GM12878 (cell line): ENCODE data around the gene SLC9A3. TPM values are rescaled to one million over a fixed set of nuclear protein-coding genes. Genes with fewer than 3 reads are reported as not detected.

Source experiments
- ATAC-seq: fragments of 200-7000 bp; cut with Tn5 transposase; 3 replicates; pipeline ENCODE4 v1.9.1; 2020; ENCODE audit warnings: mild to moderate bottlenecking, moderate library complexity
- BruUV-seq: library from RNA; stranded (reverse); fragments of 400-500 nt; replicated peaks from 2 replicates; lab custom pipeline; 2021; lab: Mats Ljungman, UMichigan
- CTCF ChIA-PET: fragments of 300-600 bp; sonication (Branson Sonifier 250); formaldehyde crosslinking; extraction: SDS; loops from one replicate; lab custom pipeline; 2021; ENCODE audit warnings: inconsistent platforms; lab: Yijun Ruan, JAX
- POLR2A ChIA-PET: fragments of 350-600 bp; formaldehyde crosslinking; extraction: SDS; loops from one replicate; lab custom pipeline; 2021; ENCODE audit warnings: inconsistent platforms; lab: Charles Lee
- RAD21 ChIA-PET: fragments of 300-600 bp; sonication (Branson Sonifier 250); formaldehyde crosslinking; loops from one replicate; lab custom pipeline; 2023; ENCODE audit warnings: antibody characterized with exemption; ENCODE audit not compliant: unreplicated experiment; lab: Charles Lee
- SMC1A ChIA-PET: fragments of 300-600 bp; sonication (Branson Sonifier 250); formaldehyde crosslinking; loops from one replicate; lab custom pipeline; 2023; ENCODE audit not compliant: unreplicated experiment, uncharacterized antibody; lab: Charles Lee
- DNase-seq: peaks from one replicate; pipeline ENCODE4 v3.0.0-alpha.2; 2011; ENCODE audit warnings: low read depth, low spot score
- FAIRE-seq: peaks from 3 replicates; lab custom pipeline; 2011; peaks lifted over from hg19 to GRCh38; lab: Jason Lieb, UNC
- H2AFZ ChIP-seq: 2 replicates; pipeline ENCODE4 v1.6.0; 2011; ENCODE audit warnings: low read depth, low read length, control low read depth; ENCODE audit not compliant: control insufficient read depth
- H3K27ac ChIP-seq: 2 replicates; pipeline ENCODE4 v1.5.1; 2011; ENCODE audit warnings: control low read depth; ENCODE audit not compliant: control insufficient read depth, insufficient read depth
- H3K27me3 ChIP-seq, 2 experiments: replicated peaks in 1 of 2; 2 replicates each; pipeline versions ENCODE4 v1.6.0 to v1.6.1; 2011; ENCODE audit warnings: low read length in 1 of 2; ENCODE audit not compliant: control insufficient read depth in 2 of 2, insufficient read depth in 2 of 2
- H3K36me3 ChIP-seq, 2 experiments: 2 replicates each; pipeline ENCODE4 v1.5.1; 2011; ENCODE audit warnings: low read length in 1 of 2; ENCODE audit not compliant: control insufficient read depth in 2 of 2, insufficient read depth in 2 of 2
- H3K4me1 ChIP-seq: 2 replicates; pipeline ENCODE4 v1.6.1; 2011; ENCODE audit warnings: mild to moderate bottlenecking, low read length, moderate library complexity, mixed read lengths; ENCODE audit not compliant: control insufficient read depth, insufficient read depth
- H3K4me2 ChIP-seq: 2 replicates; pipeline ENCODE4 v1.6.0; 2011; ENCODE audit warnings: control low read depth; ENCODE audit not compliant: control insufficient read depth, insufficient read depth
- H3K4me3 ChIP-seq: fragments of 200-600 bp; sonication (generic); 2 replicates; pipeline ENCODE4 v1.5.1; 2016
- H3K79me2 ChIP-seq: 2 replicates; pipeline ENCODE4 v1.6.0; 2011; ENCODE audit warnings: low read length; ENCODE audit not compliant: control insufficient read depth, insufficient read depth
- H3K9ac ChIP-seq: 2 replicates; pipeline ENCODE4 v1.8.0; 2011; ENCODE audit warnings: low read length, control low read depth, mixed read lengths; ENCODE audit not compliant: control insufficient read depth, insufficient read depth
- H3K9me3 ChIP-seq: replicated peaks from 3 replicates; pipeline ENCODE4 v1.5.1; 2011; ENCODE audit warnings: mild to moderate bottlenecking, low read length; ENCODE audit not compliant: control insufficient read depth, insufficient read depth
- H4K20me1 ChIP-seq: 2 replicates; pipeline ENCODE4 v1.6.0; 2011; ENCODE audit not compliant: control insufficient read depth, insufficient read depth
- BCLAF1 ChIP-seq: fragments of 450-650 bp; IDR thresholded peaks from 2 replicates; pipeline ENCODE4 v1.6.1; 2017; ENCODE audit warnings: antibody characterized with exemption, mild to moderate bottlenecking, moderate library complexity
- BHLHE40 ChIP-seq, 2 experiments: fragments of 450-650 bp in 1 of 2; IDR thresholded peaks; 2 replicates each; pipeline ENCODE4 v1.6.1; 2011 to 2017; ENCODE audit warnings: low read depth in 2 of 2, borderline replicate concordance in 1 of 2, improper control_type of control experiment in 1 of 2, low read length in 1 of 2, mild to moderate bottlenecking in 1 of 2
- CEBPB ChIP-seq, 2 experiments: fragments of 150-350 bp in 1 of 2; IDR thresholded peaks; 2 replicates each; pipeline ENCODE4 v1.6.1; 2012 to 2014; ENCODE audit warnings: low read depth in 2 of 2, low read length in 2 of 2, borderline replicate concordance in 1 of 2, inconsistent platforms in 1 of 2
- CHD2 ChIP-seq: IDR thresholded peaks from 2 replicates; pipeline ENCODE4 v1.6.1; 2011; ENCODE audit warnings: low read depth, low read length, improper control_type of control experiment, borderline replicate concordance
- GABPA ChIP-seq: IDR thresholded peaks from 2 replicates; pipeline ENCODE4 v1.6.1; 2014; ENCODE audit warnings: antibody characterized with exemption, low read depth, mild to moderate bottlenecking, inconsistent platforms
- HDAC6 ChIP-seq: fragments of 200-600 bp; sonication (generic); IDR thresholded peaks from one replicate; pipeline ENCODE4 v1.8.0; 2017; ENCODE audit warnings: antibody characterized with exemption; ENCODE audit not compliant: unreplicated experiment
- SMARCA5 ChIP-seq: fragments of 450-650 bp; IDR thresholded peaks from 2 replicates; pipeline ENCODE4 v1.6.1; 2017; ENCODE audit warnings: mild to moderate bottlenecking
- TARDBP ChIP-seq: IDR thresholded peaks from 2 replicates; pipeline ENCODE4 v1.6.1; 2016; ENCODE audit warnings: borderline replicate concordance
- ZBED1 ChIP-seq: IDR thresholded peaks from 2 replicates; pipeline ENCODE4 v1.6.1; 2016; ENCODE audit warnings: borderline replicate concordance
- WGBS: methylation state at CpG from one replicate; pipeline ENCODE4 v1.1.6; 2016; ENCODE audit warnings: low lambda C conversion rate; ENCODE audit not compliant: insufficient replicate concordance, insufficient coverage; ENCODE audit errors: missing lambda C conversion rate; 5-methylcytosine and 5-hydroxymethylcytosine counted together
- in situ Hi-C: fragments of 300-500 bp; cut with MboI; formaldehyde crosslinking; loops from 9 replicates; pipeline ENCODE4 v1.14.3; 2018; ENCODE audit warnings: mixed read lengths
- intact Hi-C: fragments of 100-400 bp; cut with micrococcal nuclease; formaldehyde crosslinking; loops from one replicate; pipeline ENCODE4 v1.14.2; 2022; ENCODE audit not compliant: unreplicated experiment
- polyA plus RNA-seq, 11 experiments: library from polyadenylated mRNA; depleted of rRNA in 4 of 11; unstranded in 6 of 11; stranded (reverse) in 5 of 11; fragments of >200 nt; fragmentation: Nextera tagmentation in 4 of 11; fragmentation: Illumina TruSeq in 1 of 11; extraction: Ambion mirVana in 4 of 11; extraction: Trizol in 1 of 11; gene quantifications; 1 replicate in 1 of 11; 2 replicates in 10 of 11; pipeline versions ENCODE4 v1.2.1 to v1.2.3, GENCODE V29; 2011 to 2016; ENCODE audit warnings: inconsistent platforms in 2 of 11, missing spikeins in 2 of 11, low read depth in 1 of 11
- total RNA-seq, 4 experiments: library from RNA; depleted of rRNA in 3 of 4; stranded (reverse); fragments of >200 nt in 3 of 4; fragmentation: Illumina TruSeq in 1 of 4; extraction: Trizol in 1 of 4; gene quantifications; 2 replicates each; pipeline versions ENCODE4 v1.2.1 to v1.2.3, GENCODE V29; 2013 to 2021

Gene SLC9A3
- total and polyA plus RNA-seq, 10 of the 15 experiments (the other 5 are each of a cell fraction or from before 2014, with no cell fraction given), result 0.04 to 5.2 (median 2.3) TPM; not detected in 1

DNA sequence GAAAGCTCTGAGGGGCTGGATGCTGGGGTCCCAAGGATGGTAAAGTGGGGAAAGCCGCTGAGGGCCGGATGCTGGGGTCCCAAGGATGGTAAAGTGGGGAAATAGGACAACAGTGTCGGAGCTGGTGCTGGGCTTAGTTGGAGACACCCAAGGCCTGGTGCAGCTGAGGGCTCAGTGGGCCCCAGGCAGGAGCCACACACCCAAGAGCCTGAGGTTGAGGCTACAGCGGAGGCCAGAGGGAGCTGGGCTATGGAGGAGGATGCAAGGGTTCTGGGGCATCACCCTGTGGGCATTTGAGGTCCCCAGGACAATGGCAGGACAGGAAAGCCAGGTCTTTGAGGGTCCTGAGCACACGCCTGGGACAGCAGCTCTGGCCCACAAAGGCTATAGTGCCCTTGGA is 19.1 kb upstream of the SLC9A3 start:
- H4K20me1 ChIP-seq, result no peaks in the 10 kb centered on the region
- CTCF ChIA-PET, result interaction anchor here (1.2 kb wide), 1 partner anchor 226 kb away, joined by 3 read pairs; no protein-coding TSS in a partner anchor
- POLR2A ChIA-PET, result interaction anchor here (0.6 to 1.0 kb wide), 2 partner anchors 70 to 272 kb away, joined by 3 to 5 read pairs; no protein-coding TSS in a partner anchor
- 94% methylated on average over 5 of the region's 5 CpGs for WGBS
- peaks cover 20% of the 10 kb centered on the region for H3K4me1 ChIP-seq
- no peaks in the 10 kb centered on the region; a peak in 2 of 4 replicates for H3K27me3 ChIP-seq
- SMC1A ChIA-PET, result interaction anchor here (1.8 kb wide), 1 partner anchor 13 kb away, joined by 3 read pairs; no protein-coding TSS in a partner anchor
- peak overlapping the region; percentile 91; the same call in 1 of the 2 replicates for H3K4me2 ChIP-seq
- no peak overlapping the region for H3K9ac ChIP-seq
- no peaks in the 10 kb centered on the region for H3K79me2 ChIP-seq
- no peaks in the 10 kb centered on the region; the same call in 2 of the 3 replicates for H3K9me3 ChIP-seq
- peak overlapping the region; percentile 51; the same call in 1 of the 2 replicates for H3K27ac ChIP-seq
- no peak for DNase-seq
- TF ChIP-seq HDAC6 (no peak), BHLHE40 (IDR thresholded peaks at IDR 0.05; ENCODE audit: borderline replicate concordance in 1 of 2, low read depth in 2 of 2, low read length in 1 of 2) (no peak), TARDBP (no peak), CHD2 (no peak), CEBPB (IDR thresholded peaks at IDR 0.05; ENCODE audit: borderline replicate concordance in 1 of 2, low read depth in 2 of 2, low read length in 2 of 2) (no peak), BCLAF1 (no peak), ZBED1 (no peak), SMARCA5 (no peak), GABPA (no peak)
- no peak overlapping the region for H3K4me3 ChIP-seq
- no peak overlapping the region for H2AFZ ChIP-seq
- no peak for FAIRE-seq
- ATAC-seq, result peak; percentile 6
- no peaks in the 10 kb centered on the region for H3K36me3 ChIP-seq
- RAD21 ChIA-PET, result interaction anchor here (0.9 to 2.2 kb wide), 2 partner anchors 14 to 226 kb away, joined by 4 to 6 read pairs; no protein-coding TSS in a partner anchor
- in situ Hi-C loops, result no loop called here
- BruUV-seq, result no TSS peak
- intact Hi-C loops, result loop anchor here (10.0 kb wide), 1 partner anchor 229 kb away; no protein-coding TSS in a partner anchor
